GM12892 (cell line): ENCODE results near the gene SLC12A3.

Source experiments
- DNase-seq: peaks from one replicate; pipeline ENCODE4 v3.0.0; 2011; ENCODE audit not compliant: insufficient read length
- FAIRE-seq: peaks from 2 replicates; lab custom pipeline; 2011; peaks lifted over from hg19 to GRCh38; lab: Jason Lieb, UNC
- POLR2A ChIP-seq: IDR thresholded peaks from 2 replicates; pipeline ENCODE4 v1.6.1; 2011; ENCODE audit warnings: low read depth, low read length, control low read depth
- POLR2AphosphoS5 ChIP-seq: IDR thresholded peaks from 2 replicates; pipeline ENCODE4 v1.6.1; 2011; ENCODE audit warnings: low read depth, low read length, control low read depth
- TAF1 ChIP-seq: IDR thresholded peaks from 2 replicates; pipeline ENCODE4 v1.6.1; 2011; ENCODE audit warnings: low read depth, mild to moderate bottlenecking, control low read depth, low read length, borderline replicate concordance

SLC12A3 gene

GRCh38 chr16:56886826-56887225, 21.8 kb downstream of the SLC12A3 start:
- TF ChIP-seq TAF1 (no peak), POLR2A (no peak), POLR2AphosphoS5 (no peak)
- DNase-seq (no peak), FAIRE-seq (no peak)

GRCh38 chr16:56888806-56889205, 23.8 kb downstream of the SLC12A3 start:
- TF ChIP-seq TAF1 = no peak
- no peak for TF ChIP-seq POLR2A
- TF ChIP-seq POLR2AphosphoS5 = no peak
- DNase-seq = peak; percentile 66
- FAIRE-seq = peak; percentile 77

- TF ChIP-seq POLR2A = no peak
- FAIRE-seq = no peak
Measured at GRCh38 chr16:56889206-56889605, 24.2 kb downstream of the SLC12A3 start.

GRCh38 chr16:56891685-56892084, 26.7 kb downstream of the SLC12A3 start:
- DNase-seq = no peak
- FAIRE-seq = no peak
- TF ChIP-seq POLR2A (no peak), POLR2AphosphoS5 (no peak), TAF1 (no peak)

More at GRCh38 chr16:56889206-56889605, 24.2 kb downstream of the SLC12A3 start:
- DNase-seq = no peak

- DNase-seq = no peak
- no peak for FAIRE-seq
- no peak for TF ChIP-seq TAF1
- TF ChIP-seq POLR2A = no peak
- no peak for TF ChIP-seq POLR2AphosphoS5
Measured at GRCh38 chr16:56892705-56893104, 27.7 kb downstream of the SLC12A3 start.

- DNase-seq = no peak
- FAIRE-seq = no peak
- TF ChIP-seq TAF1 = no peak
- no peak for TF ChIP-seq POLR2A
- no peak for TF ChIP-seq POLR2AphosphoS5
Measured at GRCh38 chr16:56894331-56894917, 29.4 kb downstream of the SLC12A3 start.

- TF ChIP-seq TAF1 (no peak), POLR2AphosphoS5 (no peak), POLR2A (no peak)
- DNase-seq (no peak), FAIRE-seq (no peak)
Measured at GRCh38 chr16:56895813-56896212, 30.8 kb downstream of the SLC12A3 start.

GRCh38 chr16:56896244-56896643, 31.2 kb downstream of the SLC12A3 start:
- FAIRE-seq (no peak), DNase-seq (no peak)
- TF ChIP-seq POLR2A (no peak), TAF1 (no peak), POLR2AphosphoS5 (no peak)

- TF ChIP-seq POLR2A (no peak), TAF1 (no peak)
- FAIRE-seq (no peak), DNase-seq (no peak)
Measured at GRCh38 chr16:56897026-56897799, 32.2 kb downstream of the SLC12A3 start.

GRCh38 chr16:56898847-56899246, 33.8 kb downstream of the SLC12A3 start:
- TF ChIP-seq POLR2A (no peak), POLR2AphosphoS5 (no peak), TAF1 (no peak)
- DNase-seq = no peak
- peak; percentile 91 for FAIRE-seq

- TF ChIP-seq TAF1 (no peak), POLR2AphosphoS5 (no peak), POLR2A (no peak)
- DNase-seq (no peak), FAIRE-seq (no peak)
Measured at GRCh38 chr16:56903866-56904265, 38.9 kb downstream of the SLC12A3 start.

- no peak for TF ChIP-seq POLR2A
- TF ChIP-seq TAF1 = no peak
- no peak for TF ChIP-seq POLR2AphosphoS5
- no peak for DNase-seq
- no peak for FAIRE-seq
Measured at GRCh38 chr16:56907401-56907800, 42.4 kb downstream of the SLC12A3 start.

- TF ChIP-seq TAF1 (no peak), POLR2A (no peak), POLR2AphosphoS5 (no peak)
- no peak for DNase-seq
- FAIRE-seq = no peak
Measured at GRCh38 chr16:56909527-56909979, 44.5 kb downstream of the SLC12A3 start.
